HG02870 (cell line): ENCODE measurements around the gene TCEA2.

Experiments used
- ATAC-seq: cut with Tn5 transposase; IDR thresholded peaks from one replicate; pipeline ENCODE4 v1.9.1; 2021; ENCODE audit warnings: mild to moderate bottlenecking, moderate library complexity; ENCODE audit not compliant: unreplicated experiment

Gene TCEA2

DNA sequence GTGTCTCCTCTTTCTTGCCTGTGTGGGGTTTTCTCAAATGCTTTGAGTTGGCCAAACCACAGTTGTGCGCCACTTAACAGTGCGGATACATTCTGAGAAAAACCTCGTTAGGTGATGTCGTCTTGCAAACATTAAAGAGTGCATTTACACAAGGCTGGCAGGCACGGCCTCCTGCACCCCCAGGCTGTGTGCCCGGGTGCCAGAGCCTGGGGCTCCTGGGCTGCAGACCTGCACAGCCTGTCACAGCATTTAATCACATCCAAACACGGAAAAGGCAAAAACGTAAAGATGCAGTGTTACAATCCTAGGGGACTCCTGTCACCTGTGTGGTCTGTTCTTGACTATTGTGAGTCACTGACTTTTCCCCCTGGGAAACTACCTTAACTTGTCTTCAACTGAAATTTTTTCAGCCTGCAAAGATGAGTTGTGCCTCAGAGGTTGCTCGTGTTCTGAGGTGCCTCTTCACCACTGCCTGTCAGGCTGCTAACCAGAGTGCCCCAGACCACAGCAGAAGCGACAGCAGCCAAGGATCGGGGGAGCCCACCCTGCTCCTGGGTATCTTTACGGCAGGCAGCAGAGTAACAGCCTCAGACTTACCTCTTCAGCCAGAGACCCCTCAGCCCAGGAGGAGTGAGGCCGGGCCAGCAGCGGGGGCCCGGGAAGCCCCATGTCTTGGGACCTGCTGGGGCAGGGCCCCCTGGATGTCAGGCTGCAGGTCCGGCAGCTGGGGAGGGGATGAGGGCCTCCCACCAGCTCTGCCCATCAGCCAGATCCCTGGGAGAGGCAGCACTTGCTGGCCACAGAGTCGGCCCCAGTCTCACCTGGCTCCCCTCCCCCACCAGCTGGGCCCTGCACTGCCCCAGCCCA lies 27.7 kb upstream of the TCEA2 start:
- ATAC-seq: no peak

DNA sequence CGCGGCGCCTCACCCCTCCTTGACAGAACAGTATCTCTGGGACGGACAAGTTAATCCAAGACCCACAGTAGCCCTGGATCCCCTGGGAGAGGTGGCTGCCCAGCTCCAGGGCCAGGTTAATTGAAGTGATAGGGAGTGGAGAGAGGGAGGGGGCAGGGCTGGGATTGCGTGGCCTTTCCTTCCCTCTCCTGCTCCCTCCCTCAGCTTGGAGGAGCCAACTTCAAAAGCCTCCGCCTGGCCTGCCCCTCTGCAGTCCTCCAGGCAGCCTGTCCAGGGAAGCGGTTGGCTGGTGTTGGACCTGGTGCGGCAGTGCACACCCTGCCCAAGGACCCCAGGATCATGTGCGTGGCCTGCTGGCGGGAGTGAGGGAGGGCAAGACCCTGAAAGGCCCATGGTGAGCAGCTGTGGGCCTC lies 27.1 kb upstream of the TCEA2 start, which contains the start of gene C20orf204:
Gene C20orf204 (plus strand): TSS at position 250 of the 413 bp plus-strand sequence. CDS start 142 bp downstream, at position 392.
- ATAC-seq: no peak

DNA sequence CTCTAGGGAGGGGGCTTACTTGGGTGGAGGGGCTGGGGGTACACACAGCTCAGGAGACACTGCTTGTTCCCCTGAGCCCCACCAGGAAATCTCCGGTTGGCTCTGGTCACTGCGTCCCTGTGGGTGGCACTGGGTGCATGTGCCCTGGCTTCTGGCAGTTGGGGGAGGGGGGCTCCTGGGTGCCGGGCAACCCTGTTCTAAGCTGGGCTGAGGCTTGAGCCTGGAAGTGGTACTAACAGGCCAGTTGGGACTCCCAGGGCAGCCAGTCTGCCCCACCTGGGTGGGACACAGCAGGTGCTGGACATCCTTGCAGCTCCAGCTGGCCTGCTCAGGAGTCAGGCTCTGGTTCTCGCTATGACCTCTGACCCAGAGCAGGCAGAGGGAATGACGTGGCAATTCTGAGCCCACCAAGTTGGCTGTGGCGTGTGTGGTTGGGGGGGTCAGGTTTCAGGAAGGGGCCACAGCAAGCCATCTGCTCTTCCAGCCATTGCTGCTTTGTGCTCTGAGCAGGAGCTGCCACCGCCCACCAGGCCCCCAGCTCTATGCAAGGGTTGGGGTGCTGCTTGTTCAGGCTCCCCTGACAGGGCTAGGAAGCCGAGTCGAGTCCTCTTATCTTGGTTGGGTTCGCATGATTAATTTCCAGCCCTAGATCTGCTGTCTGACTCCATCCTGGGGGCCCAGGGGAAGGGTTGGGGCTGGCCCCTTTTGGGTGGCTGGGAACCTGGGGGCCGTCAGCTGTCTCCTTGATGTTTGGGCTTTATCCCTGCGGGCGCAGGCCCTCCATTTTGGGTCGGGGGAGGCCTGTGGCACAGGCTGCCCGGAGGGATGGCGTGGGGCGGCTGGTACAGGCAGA lies 26.4 kb upstream of the TCEA2 start:
- ATAC-seq: no peak

DNA sequence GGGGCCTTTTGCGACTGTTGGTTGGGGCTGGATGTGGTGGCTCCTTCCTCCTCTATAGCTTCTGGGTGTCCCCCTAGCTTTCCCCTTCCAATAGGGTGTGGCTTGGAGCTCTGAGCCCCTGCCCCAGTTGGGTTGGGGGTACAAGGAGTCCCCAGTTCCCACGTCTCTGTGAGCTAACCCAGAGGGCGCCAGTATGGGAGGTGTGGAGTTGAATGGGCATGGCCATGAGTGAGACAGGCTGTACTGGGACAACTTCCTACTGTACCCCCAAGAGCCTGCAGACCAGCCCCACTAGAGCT lies 25.9 kb upstream of the TCEA2 start:
- no peak for ATAC-seq

DNA sequence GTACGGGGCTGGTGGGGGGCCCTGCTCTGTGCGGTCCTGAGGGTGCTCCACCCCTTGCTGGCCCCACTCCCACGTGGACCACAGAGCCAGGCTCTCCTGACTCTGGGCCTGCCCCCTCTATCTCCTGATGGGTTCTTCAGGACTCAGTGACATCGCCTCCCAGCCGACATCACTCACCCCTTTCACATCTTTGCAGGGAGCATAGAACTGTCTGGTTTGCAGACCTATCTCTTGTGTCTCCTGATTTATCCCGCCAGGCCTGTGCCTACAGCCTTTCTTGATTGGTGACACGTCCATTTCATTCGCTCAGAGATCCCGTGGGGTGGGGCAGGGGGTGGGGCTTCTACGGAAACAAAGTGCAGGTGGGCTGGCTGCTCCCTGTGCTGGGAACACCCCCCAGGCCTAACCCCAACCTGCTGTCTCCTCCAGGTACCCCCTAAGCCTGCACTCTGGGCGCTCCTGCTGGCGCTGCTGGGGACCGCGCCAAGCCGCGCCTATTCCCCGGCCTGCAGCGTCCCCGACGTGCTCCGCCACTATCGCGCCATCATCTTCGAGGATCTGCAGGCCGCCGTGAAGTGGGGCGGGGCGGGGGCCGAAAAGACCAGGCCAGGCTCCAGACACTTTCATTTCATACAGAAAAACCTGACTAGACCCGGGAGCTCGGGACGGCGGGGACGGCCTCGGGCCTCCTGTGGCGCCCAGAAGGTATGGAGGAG lies 25.3 kb upstream of the TCEA2 start:
- no peak for ATAC-seq

DNA sequence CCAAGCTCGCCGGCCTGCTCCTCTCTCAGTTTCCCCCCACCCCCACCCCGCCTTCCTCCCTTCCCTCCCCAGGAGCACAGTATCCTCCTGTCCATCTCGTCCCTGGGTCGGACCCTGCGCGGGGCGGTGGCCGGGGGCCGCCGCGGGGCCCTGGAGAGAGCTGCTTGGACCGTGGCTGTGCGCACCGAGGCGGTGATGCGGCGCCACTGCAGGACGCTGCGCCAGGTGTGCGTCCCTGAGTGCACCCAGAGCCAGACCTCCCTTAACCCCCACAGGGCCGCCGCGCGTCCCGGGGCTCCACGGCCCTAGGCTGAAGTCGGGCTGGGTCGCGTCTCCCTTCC lies 24.8 kb upstream of the TCEA2 start:
- ATAC-seq: no peak

DNA sequence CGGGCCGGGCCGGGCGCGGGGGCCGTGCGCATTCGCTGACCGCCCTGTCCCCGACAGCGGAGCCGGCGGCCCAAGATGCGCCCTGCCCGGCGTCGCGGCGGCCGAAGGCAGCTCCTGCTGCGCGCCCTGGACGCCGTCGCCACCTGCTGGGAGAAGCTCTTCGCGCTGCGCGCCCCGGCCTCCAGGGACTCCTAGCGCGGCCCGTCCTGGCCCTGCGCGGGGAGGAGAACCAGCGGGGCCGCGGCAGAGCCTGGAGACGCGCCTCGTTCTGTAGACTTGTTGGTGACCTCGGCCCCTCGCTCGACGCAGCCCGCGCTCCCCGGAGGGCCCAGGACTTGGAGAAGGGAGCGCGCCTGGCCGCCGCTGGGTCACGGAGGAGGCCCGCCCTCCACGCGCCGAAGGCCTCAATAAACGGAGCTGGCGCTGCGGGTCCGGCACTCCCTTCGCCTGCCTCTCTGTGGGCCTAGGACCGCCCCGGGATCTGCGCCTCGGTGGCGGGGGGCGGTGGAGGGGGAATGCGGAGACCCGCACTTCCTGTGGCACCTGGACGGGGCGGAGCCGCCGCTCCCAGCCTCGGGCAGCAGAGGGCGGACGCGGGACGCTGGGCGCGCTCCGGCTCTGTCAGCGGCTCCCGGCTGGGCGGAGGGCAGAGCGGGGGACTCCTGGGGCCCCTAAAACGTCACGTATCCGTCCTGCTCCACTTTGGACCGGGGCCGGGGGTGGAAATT lies 24.3 kb upstream of the TCEA2 start:
- no peak for ATAC-seq

DNA sequence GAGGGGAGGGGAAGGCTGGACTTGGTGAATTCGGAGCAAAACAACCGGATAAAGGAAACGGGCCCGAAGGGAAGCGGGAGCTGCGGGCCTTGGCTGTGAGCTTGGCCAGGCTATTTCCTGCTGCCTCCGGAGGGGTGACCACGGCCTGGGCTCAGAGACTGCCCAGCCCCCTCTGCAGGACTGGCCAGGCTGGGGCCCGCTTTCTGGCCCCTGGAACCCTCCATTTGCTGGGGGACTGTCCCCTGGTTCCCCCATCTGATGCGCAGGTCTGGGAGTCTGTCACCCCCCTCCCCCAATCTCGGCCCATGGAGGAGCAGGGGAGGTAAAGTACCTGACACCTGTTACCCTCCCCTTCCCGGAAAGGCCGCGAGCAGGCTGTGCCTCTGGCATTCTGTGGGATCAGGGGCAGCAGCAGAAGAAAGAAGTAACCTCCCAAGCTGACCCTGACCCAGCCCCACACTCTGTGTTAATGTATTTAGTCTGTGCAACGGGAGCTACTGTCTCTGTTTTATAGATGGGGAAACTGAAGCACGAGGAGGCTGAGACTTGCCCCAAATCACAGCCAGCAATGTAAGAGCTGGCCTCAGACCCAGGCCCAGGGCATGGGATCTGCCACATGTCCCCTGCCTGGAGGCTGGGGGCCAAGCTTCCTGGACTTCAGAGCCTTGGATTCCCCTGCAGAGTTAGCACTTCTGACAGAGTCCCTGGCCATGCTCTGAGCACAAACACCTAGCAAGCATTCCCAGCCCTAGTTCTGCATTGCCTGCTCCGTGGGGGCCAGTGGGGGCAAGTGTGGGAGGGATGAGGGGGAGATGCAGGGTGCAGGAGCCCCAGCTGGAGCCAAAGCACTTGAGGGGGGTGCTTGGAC lies 23.5 kb upstream of the TCEA2 start:
- ATAC-seq: no peak

DNA sequence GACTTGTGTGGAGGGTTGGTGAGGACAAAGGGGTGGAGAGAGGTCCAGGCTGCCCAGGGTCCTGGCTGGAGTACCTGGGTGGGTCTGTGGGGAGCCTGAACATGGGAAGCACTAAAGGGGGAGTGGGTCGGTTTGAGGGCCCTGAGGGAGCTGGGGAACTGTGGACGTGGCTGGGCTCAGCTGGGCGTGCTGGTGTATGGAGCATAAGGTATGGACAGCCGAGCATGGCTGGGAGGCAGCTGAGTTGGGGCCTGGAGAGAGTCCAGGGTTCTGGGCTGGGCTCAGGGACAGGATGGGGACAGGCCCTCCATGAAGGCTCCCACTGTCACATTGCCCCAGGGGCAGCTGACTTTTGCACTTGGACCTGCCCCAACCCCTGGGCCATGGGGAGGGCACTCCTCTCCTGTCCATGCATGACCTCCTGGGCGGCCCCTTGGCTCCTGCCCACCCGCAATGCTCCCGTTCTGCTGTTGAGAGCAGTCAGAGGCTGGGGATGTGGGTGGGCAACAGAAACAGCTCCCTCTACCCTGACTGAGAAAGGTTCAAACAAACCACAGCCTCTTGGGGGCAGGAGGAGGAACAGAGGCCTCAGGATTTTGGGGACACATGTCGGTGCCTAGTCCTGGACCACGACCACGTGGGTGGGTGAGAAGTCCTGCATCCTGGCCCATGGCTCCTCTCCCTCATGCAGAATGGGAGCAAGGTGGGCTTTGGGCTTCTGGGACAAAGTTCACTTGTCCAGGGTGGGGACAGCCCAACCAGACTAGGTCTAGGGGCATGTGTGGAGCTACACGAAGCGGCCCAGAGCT lies 22.6 kb upstream of the TCEA2 start:
- ATAC-seq: no peak

DNA sequence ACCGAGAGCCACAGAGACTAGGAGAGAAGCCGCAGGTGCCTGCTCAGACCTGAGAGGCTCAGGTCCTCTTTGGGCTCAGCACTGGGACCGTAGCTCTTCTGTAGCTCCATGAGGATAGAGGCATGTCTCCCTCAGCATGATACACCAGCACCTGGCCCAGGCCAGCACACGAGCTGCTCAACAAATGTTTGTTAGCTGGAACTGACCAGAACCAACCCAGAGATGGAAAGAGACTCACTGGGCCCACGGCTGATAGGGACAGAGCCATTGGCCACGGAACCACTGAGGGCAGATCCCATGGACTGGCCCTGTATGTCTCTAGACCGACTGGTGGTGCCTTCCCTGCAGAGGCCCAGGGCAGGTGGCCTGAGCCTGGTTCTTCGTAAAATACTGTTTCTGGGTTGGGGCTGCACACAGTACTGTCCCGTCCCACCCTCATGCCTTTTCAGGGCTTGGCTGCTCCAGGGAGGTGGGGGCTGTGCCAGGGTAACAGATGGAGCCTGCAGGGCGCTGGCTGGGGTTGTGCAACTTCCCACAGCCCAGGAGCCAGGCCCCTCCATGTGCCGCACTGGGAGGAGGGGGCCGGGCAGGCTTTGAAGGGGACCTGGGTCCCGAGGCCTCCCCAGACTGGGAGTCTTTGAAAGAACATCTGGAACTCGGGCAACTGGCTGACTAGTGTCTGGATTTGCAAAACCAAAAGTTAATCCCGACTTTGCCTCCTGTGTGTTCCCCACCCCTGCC lies 21.8 kb upstream of the TCEA2 start:
- no peak for ATAC-seq

DNA sequence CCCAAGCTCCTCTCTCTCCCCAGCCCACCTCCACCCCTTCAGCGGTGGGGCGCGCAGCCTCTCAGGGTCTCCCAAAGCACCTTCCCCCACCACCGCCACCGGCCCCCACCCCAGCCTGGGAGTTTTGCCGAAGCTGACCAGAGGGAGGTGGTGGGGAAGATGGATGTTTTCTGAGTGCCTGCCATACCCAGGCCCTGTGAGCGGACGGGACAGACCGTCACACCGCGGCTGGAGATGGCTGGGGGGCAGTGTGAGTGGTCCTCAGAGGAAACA lies 21.3 kb upstream of the TCEA2 start:
- ATAC-seq: no peak

DNA sequence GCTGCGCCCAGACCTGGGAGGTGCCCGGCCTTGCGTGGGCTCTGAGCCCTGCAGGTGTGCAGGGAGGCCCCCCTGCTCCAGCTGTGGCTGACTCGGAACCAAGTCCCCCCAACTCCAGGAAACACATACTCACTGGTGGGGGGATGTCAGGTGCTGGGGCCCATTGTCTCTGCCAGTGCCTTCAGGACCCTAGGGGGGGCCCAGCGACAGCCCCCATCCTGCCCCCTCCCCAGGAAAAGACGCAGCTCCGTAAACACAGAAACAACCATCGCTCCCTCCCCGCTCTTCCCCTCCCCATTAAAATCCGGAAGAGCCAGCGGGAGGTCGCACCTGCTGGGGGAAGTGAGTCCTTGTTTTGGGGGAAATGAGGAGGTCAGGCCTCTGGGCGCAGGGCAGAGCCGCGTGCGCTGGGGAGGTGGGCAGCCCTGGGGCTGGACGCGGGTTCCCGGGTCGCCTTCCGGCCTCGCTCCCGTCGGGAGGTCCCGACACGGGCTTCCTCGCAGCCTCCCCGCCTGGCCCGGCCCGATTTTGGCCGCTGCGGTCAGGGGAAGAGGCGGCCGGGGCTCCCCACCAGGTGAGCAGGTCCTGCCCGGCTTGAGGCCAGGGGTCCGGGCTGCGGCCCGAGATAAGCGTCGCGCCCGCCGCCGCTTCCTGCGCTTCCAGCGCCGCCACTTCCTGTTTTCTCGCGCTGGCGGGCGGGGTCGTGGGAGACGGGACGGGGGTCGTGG lies 20.8 kb upstream of the TCEA2 start:
- ATAC-seq: no peak

DNA sequence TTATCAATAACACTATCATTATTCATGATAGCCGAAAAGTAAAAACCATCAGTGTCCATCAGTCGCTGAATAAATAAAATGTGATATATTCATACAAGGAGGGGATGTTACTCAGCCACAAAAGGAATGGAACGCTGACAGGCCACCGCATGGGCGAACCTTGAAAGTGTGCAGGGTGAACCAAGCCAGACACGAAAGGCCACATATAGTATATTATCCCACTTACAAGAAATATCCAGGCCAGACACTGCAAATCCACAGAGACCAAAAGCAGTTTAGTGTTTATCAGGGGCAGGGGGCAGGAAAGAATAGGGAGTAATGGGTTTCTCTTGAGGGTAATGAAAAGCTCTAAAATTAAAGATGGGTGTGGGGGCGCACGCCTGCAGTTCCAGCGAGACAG lies 19.2 kb upstream of the TCEA2 start:
- no peak for ATAC-seq

DNA sequence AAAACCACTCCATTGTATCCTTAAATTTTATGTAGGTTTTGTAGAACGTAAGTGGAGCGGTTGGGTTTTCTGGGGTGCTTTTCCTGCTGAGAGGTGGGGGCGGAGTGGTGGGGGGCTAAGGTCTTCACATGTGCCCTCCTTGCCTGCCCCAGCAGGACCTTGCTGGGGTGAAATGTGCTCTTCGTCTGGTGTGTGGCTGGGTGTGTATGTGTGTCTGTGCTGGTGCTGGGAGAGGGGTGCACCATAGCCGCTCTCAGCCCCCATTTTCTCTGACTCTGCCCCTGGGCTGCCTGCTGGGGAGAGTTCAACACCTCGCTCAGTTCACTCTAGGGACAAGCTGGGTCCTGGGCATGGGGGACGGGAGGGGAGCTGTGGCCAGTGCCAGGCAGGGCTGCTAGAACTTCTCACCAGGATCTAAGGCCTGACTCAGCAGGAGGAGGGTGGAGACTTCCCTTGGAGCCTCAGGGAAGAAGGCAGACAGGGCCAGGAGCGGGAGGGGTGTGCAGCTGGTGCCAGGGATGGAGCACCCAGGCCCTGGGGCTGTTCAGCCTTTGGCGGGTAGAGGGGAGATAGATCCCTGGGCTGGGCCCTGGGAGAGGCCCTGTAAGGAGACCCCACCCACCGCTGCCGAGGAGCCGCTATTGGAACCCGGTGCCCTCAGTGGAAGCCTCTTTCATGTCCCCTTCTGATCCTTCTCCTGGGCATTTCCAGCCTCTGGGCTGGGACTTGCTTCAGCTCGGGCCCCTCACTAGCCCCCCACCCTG lies 18.3 kb upstream of the TCEA2 start:
- no peak for ATAC-seq

DNA sequence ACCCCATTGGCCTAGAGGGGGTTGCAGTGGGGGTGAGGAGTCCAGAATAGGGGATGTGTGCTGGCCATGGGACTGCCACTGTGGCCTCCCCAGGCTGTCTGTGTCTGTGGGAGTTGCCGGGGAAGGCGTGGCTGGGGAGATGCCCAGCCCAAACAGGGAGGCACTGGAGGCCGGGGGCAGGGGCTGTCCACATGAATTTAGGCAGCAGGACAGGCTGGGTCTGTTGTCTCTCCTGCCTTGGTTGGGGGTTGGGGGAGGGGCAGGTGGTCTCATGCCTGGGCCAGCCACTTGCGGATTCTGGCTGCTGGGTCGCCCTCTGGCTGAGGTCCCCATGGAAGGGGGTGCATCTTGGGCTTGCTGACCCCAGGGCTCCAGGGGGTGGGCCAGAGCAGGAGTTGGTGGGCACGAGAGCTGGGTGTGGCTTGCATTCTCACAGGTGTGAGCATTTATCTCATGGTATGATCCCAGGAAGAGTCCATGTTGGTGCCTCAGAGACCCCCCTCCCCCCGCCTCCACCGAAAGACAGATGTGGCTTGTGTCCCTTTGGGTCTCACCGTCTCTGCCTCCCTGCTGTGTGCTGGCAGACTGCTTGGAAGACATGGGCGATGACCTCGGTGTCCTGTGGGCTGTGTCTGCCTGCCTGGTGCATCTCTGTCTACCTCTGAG lies 17.5 kb upstream of the TCEA2 start:
- no peak for ATAC-seq

DNA sequence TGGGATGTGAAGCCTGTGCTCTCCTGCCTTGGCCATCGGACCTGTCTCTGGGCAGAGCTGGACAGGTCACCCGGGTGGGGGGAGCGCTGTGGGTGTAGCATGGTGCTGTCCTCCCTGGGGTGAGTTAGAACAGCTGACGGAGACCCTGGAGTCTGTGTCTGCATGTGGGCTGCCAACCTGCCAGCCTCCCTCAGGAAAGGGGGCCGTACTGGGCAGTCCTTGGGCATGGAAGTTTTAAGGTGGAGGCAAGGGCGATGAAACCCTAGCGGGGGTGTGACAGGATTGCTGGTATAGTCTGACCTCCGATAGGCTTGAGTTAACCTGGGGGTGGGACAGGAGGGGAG lies 16.0 kb upstream of the TCEA2 start:
- ATAC-seq: no peak

DNA sequence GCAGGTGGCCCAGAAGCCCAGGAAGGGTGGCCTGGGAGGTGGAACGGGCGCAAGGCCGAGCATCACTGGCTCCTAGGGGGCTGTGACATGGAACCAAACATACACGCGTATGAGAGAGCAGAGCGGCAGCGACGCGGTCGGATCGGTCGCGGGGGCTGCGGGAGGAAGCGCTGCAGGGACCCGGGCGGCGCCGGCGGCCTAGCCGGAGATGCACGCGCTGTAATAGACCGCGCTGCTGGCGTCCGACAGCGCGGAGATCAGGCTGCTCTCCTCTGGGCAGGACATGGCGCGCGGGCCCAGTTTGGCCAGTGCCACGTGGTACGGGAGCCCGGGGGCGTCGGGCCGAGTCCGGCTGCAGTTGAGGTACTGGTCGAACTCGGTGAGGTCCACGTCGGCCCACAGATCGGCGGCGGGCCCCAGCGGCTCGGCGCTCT lies 15.0 kb upstream of the TCEA2 start:
- ATAC-seq: no peak
